ENCODE data around the gene LRRC4.

- TF ChIP-seq, protein P1, sequence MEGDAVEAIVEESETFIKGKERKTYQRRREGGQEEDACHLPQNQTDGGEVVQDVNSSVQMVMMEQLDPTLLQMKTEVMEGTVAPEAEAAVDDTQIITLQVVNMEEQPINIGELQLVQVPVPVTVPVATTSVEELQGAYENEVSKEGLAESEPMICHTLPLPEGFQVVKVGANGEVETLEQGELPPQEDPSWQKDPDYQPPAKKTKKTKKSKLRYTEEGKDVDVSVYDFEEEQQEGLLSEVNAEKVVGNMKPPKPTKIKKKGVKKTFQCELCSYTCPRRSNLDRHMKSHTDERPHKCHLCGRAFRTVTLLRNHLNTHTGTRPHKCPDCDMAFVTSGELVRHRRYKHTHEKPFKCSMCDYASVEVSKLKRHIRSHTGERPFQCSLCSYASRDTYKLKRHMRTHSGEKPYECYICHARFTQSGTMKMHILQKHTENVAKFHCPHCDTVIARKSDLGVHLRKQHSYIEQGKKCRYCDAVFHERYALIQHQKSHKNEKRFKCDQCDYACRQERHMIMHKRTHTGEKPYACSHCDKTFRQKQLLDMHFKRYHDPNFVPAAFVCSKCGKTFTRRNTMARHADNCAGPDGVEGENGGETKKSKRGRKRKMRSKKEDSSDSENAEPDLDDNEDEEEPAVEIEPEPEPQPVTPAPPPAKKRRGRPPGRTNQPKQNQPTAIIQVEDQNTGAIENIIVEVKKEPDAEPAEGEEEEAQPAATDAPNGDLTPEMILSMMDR (IDR thresholded peaks at IDR 0.05): no peak
- no peak for TF ChIP-seq POLR2A (IDR thresholded peaks at IDR 0.05)
These were observed 37.5 kb upstream of the LRRC4 start for GRCh38 chr7:128068785-128069184.
